Activated T-helper 2 cell treated with anti-CD3 and anti-CD28 coated beads, Interferon-gamma antibody, Interleukin-2, Interleukin-4, amounts not matched to agents 10 μg/mL and 5 μg/mL and 100 μg/mL, durations not matched to agents 14 hours and 24 hours and 36 hours (primary cell): ENCODE results near the gene NGB. TPM values are rescaled to one million over a fixed set of nuclear protein-coding genes. Genes with fewer than 3 reads are reported as not detected.

Source experiments
- DNase-seq: peaks from one replicate; pipeline ENCODE4 v3.0.0; 2021; ENCODE audit warnings: low spot score
- H3K27ac Mint-ChIP-seq: one replicate; pipeline ENCODE4 v1.8.0; 2021; ENCODE audit warnings: mixed read lengths
- H3K27me3 Mint-ChIP-seq: one replicate; pipeline ENCODE4 v1.8.0; 2021; ENCODE audit warnings: low read depth, mixed read lengths
- H3K36me3 Mint-ChIP-seq: one replicate; pipeline ENCODE4 v1.8.0; 2021; ENCODE audit warnings: low read depth, mixed read lengths
- H3K4me1 Mint-ChIP-seq: one replicate; pipeline ENCODE4 v1.8.0; 2021; ENCODE audit warnings: low read depth, mixed read lengths
- H3K4me3 Mint-ChIP-seq: one replicate; pipeline ENCODE4 v1.8.0; 2021; ENCODE audit warnings: low read depth, mild to moderate bottlenecking, moderate library complexity, mixed read lengths
- H3K9me3 Mint-ChIP-seq: one replicate; pipeline ENCODE4 v1.8.0; 2021; ENCODE audit warnings: mixed read lengths
- intact Hi-C: fragments of 100-400 bp; cut with micrococcal nuclease; formaldehyde crosslinking; loops from one replicate; pipeline ENCODE4 v1.15.1; 2023
- total RNA-seq: library from RNA; stranded (reverse); gene quantifications from 2 replicates; pipeline ENCODE4 v1.2.3, GENCODE V29; 2022

NGB gene
- total RNA-seq, 1 donor from 2014 or later, result not detected

GRCh38 chr14:77309131-77309530 is 38.1 kb upstream of the NGB start:
- peaks cover 1% of the 10 kb centered on the region for H3K27me3 Mint-ChIP-seq
- H3K27ac Mint-ChIP-seq, result no peak overlapping the region
- no peak overlapping the region for H3K4me3 Mint-ChIP-seq
- H3K9me3 Mint-ChIP-seq, result no peaks in the 10 kb centered on the region
- peaks cover 7% of the 10 kb centered on the region for H3K36me3 Mint-ChIP-seq
- H3K4me1 Mint-ChIP-seq, result peaks cover 20% of the 10 kb centered on the region
- intact Hi-C loops, result loop anchor here (10.0 kb wide), 1 partner anchor 246 kb away; no protein-coding TSS in a partner anchor
- no peak for DNase-seq

DNA sequence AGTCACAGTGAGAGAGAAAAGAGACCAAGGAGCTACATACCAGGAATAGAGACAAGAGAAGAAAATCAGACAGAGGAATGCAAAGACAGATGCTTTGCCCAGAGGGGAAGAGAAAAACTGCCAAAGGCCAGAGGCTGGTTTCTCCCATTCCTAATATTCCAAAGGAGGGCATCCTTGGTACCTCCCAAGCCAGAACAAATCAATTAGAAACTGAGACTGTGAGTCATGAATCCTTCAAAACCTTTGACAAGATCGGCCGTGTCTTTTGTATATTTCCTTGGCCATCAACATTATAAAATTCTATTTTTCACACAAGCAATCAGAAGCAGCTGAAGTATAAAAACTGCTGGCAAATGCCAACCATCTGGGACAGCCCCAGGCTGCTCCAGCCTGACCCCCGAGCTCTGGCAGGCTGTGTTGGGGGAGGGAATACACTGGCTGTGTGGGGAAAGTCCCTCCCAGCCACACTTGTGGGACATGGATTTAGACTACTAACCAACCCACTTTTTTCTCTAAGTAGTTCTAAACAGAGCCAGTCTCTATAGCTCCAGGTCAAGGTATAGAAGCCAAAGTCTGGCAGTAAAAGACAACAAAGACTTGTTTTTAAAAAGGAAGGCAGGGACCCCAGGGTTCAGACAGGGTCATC is 36.0 kb upstream of the NGB start:
- H3K4me1 Mint-ChIP-seq, result peaks cover 36% of the 10 kb centered on the region
- intact Hi-C loops, result loop anchor here (10.0 kb wide), 1 partner anchor 248 kb away; no protein-coding TSS in a partner anchor
- H3K36me3 Mint-ChIP-seq, result peaks cover 7% of the 10 kb centered on the region
- no peak for DNase-seq
- H3K9me3 Mint-ChIP-seq, result no peaks in the 10 kb centered on the region
- no peak overlapping the region for H3K4me3 Mint-ChIP-seq
- no peak overlapping the region for H3K27ac Mint-ChIP-seq
- peaks cover 1% of the 10 kb centered on the region for H3K27me3 Mint-ChIP-seq

DNA sequence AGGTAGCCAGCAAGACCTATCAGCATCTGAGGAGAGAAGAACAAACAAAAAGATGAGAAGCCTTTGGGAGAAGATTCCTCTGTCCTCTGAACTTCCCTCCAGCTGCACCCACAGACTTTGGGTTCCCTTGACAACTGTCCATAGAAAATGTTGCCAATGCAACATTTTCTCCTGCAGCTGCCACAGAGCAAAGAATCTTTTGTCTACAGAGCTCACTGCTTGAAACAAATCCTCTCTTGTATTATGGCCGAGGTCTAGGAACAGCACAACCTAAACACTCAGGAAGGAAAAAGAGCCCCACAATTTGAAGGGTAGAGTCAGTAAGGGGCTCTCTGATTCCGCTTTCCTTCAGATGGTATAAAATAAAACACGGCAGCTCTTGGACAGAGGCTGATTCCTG is 35.4 kb upstream of the NGB start:
- peaks cover 7% of the 10 kb centered on the region for H3K36me3 Mint-ChIP-seq
- no peaks in the 10 kb centered on the region for H3K9me3 Mint-ChIP-seq
- peaks cover 1% of the 10 kb centered on the region for H3K27me3 Mint-ChIP-seq
- DNase-seq, result no peak
- H3K27ac Mint-ChIP-seq, result no peak overlapping the region
- peaks cover 36% of the 10 kb centered on the region for H3K4me1 Mint-ChIP-seq
- intact Hi-C loops, result loop anchor here (10.0 kb wide), 1 partner anchor 248 kb away; no protein-coding TSS in a partner anchor
- no peak overlapping the region for H3K4me3 Mint-ChIP-seq

DNA sequence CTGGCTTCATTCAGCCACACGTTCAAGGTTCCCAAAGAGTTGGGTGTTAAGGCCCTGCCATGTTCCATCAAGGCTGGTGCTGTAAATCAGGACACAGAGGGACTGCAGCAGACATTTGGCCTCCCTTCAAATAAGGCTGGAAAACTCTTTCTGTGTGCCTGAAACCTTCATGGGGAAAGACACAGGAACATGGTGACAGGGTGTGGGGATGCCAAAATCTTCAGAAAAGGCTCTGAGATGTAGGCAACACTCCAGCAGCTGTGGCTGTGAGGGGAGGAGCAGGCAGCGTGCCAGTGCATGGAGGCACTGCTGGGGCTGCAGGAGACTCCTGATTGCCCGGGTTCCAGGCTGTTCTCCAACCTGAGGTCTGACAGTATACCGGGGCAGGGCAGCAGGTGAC is 34.7 kb upstream of the NGB start:
- Mint-ChIP-seq H3K4me3 (no peak overlapping the region), H3K27ac (no peak overlapping the region), H3K36me3 (peaks cover 7% of the 10 kb centered on the region), H3K9me3 (no peaks in the 10 kb centered on the region), H3K27me3 (peaks cover 1% of the 10 kb centered on the region), H3K4me1 (peaks cover 36% of the 10 kb centered on the region)
- intact Hi-C loops, result loop anchor here (10.0 kb wide), 1 partner anchor 249 kb away; no protein-coding TSS in a partner anchor
- DNase-seq, result no peak

GRCh38 chr14:77303417-77304156 is 32.6 kb upstream of the NGB start:
- intact Hi-C loops, result loop anchor here (1.0 to 10.0 kb wide), 9 partner anchors 13 to 341 kb away; partner anchors contain the start of genes AHSA1, IRF2BPL, POMT2 and SAMD15
- peak overlapping the region; percentile 93 for H3K27ac Mint-ChIP-seq
- peak overlapping the region; percentile 50 for H3K4me3 Mint-ChIP-seq
- peaks cover 35% of the 10 kb centered on the region for H3K4me1 Mint-ChIP-seq
- H3K36me3 Mint-ChIP-seq, result peaks cover 7% of the 10 kb centered on the region
- peak; percentile 36 for DNase-seq
- peaks cover 1% of the 10 kb centered on the region for H3K27me3 Mint-ChIP-seq
- H3K9me3 Mint-ChIP-seq, result no peaks in the 10 kb centered on the region

DNA sequence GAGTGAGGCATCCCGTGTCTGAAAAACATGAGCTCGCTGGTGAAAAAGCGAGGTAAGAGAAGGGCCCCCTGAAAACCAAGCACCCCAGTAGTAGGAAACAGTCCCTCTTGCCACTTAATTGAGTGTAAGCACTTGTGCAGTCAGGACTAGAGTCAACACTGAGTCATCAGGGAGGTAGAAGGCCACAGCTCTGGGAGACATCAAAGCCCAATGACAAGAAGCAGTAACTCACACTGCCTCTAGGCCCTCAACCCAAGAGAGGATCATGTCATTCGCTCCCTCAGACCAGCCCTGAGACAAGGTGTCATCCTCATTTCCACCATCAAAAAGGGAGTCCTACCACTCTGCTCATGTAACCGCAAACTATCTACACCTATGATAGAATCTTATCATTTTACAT is 31.9 kb upstream of the NGB start:
- H3K9me3 Mint-ChIP-seq, result no peaks in the 10 kb centered on the region
- DNase-seq, result peak; percentile 30
- H3K4me1 Mint-ChIP-seq, result peaks cover 35% of the 10 kb centered on the region
- peaks cover 7% of the 10 kb centered on the region for H3K36me3 Mint-ChIP-seq
- H3K4me3 Mint-ChIP-seq, result no peak overlapping the region
- H3K27me3 Mint-ChIP-seq, result peaks cover 1% of the 10 kb centered on the region
- intact Hi-C loops, result loop anchor here (1.0 to 10.0 kb wide), 9 partner anchors 13 to 341 kb away; partner anchors contain the start of genes AHSA1, IRF2BPL, POMT2 and SAMD15
- peak overlapping the region; percentile 93 for H3K27ac Mint-ChIP-seq

- Mint-ChIP-seq H3K27ac (no peak overlapping the region), H3K9me3 (no peaks in the 10 kb centered on the region)
Observed at GRCh38 chr14:77301103-77301502, 30.1 kb upstream of the NGB start.

GRCh38 chr14:77299771-77300170 is 28.8 kb upstream of the NGB start:
- Mint-ChIP-seq H3K27ac (no peak overlapping the region), H3K36me3 (peaks cover 2% of the 10 kb centered on the region), H3K27me3 (no peaks in the 10 kb centered on the region), H3K4me1 (peaks cover 22% of the 10 kb centered on the region), H3K4me3 (no peak overlapping the region), H3K9me3 (no peaks in the 10 kb centered on the region)
- intact Hi-C loops, result loop anchor here (5.0 to 10.0 kb wide), 7 partner anchors 78 to 337 kb away; partner anchors contain the start of genes AHSA1, IRF2BPL, SAMD15 and SPTLC2
- DNase-seq, result no peak

More at GRCh38 chr14:77301103-77301502, 30.1 kb upstream of the NGB start:
- intact Hi-C loops, result loop anchor here (5.0 to 10.0 kb wide), 7 partner anchors 76 to 339 kb away; partner anchors contain the start of genes AHSA1, IRF2BPL, SAMD15 and SPTLC2
- Mint-ChIP-seq H3K27me3 (peaks cover 1% of the 10 kb centered on the region), H3K36me3 (peaks cover 6% of the 10 kb centered on the region), H3K4me1 (peaks cover 25% of the 10 kb centered on the region), H3K4me3 (no peak overlapping the region)
- peak; percentile 43 for DNase-seq

- H3K27me3 Mint-ChIP-seq, result no peaks in the 10 kb centered on the region
- DNase-seq, result no peak
- H3K27ac Mint-ChIP-seq, result no peak overlapping the region
- H3K36me3 Mint-ChIP-seq, result no peaks in the 10 kb centered on the region
- no peak overlapping the region for H3K4me3 Mint-ChIP-seq
- H3K4me1 Mint-ChIP-seq, result no peaks in the 10 kb centered on the region
- intact Hi-C loops, result no loop called here
- H3K9me3 Mint-ChIP-seq, result no peaks in the 10 kb centered on the region
Observed at GRCh38 chr14:77296906-77297305, 25.9 kb upstream of the NGB start.

- Mint-ChIP-seq H3K27ac (no peak overlapping the region), H3K36me3 (no peaks in the 10 kb centered on the region), H3K4me3 (no peak overlapping the region), H3K4me1 (no peaks in the 10 kb centered on the region), H3K9me3 (no peaks in the 10 kb centered on the region), H3K27me3 (no peaks in the 10 kb centered on the region)
- no peak for DNase-seq
- intact Hi-C loops, result no loop called here
Observed at GRCh38 chr14:77296155-77296554, 25.1 kb upstream of the NGB start.

GRCh38 chr14:77290705-77291104 is 19.7 kb upstream of the NGB start:
- Mint-ChIP-seq H3K9me3 (no peaks in the 10 kb centered on the region), H3K4me1 (no peaks in the 10 kb centered on the region), H3K4me3 (no peak overlapping the region), H3K27me3 (no peaks in the 10 kb centered on the region), H3K36me3 (no peaks in the 10 kb centered on the region), H3K27ac (no peak overlapping the region)
- DNase-seq, result no peak
- intact Hi-C loops, result no loop called here

- Mint-ChIP-seq H3K9me3 (no peaks in the 10 kb centered on the region), H3K27ac (no peak overlapping the region), H3K27me3 (no peaks in the 10 kb centered on the region), H3K36me3 (peaks cover 3% of the 10 kb centered on the region), H3K4me1 (no peaks in the 10 kb centered on the region), H3K4me3 (no peak overlapping the region)
- intact Hi-C loops, result no loop called here
- DNase-seq, result no peak
Observed at GRCh38 chr14:77286576-77286975, 15.6 kb upstream of the NGB start.

DNA sequence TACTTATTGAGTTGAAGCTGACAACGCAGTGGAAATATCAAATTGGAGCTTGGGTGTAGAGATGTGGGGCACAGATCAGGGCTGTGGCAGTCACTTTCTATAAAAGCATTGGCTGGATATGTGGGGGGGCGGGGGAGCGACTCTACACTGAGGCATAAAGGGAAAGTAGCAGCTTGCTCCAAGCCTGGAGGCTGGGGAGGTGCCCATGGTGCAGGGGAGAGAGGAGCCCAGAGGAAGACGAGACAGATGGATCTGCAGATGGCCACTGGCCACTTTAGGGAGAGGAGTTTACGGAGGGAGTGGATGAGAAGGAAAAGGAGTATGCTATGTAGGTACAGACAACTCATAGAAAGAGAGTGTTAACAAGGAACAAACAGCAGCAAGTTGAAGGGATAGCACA is 13.5 kb upstream of the NGB start:
- no peak for DNase-seq
- no peaks in the 10 kb centered on the region for H3K9me3 Mint-ChIP-seq
- peaks cover 3% of the 10 kb centered on the region for H3K36me3 Mint-ChIP-seq
- intact Hi-C loops, result no loop called here
- no peak overlapping the region for H3K4me3 Mint-ChIP-seq
- no peak overlapping the region for H3K27ac Mint-ChIP-seq
- no peaks in the 10 kb centered on the region for H3K27me3 Mint-ChIP-seq
- no peaks in the 10 kb centered on the region for H3K4me1 Mint-ChIP-seq
